GM12878 (cell line): Measurements from ENCODE around the gene TRAF3IP3. TPM values are rescaled to one million over a fixed set of nuclear protein-coding genes. Genes with fewer than 3 reads are reported as not detected.

Experiments used
- BCL11A ChIP-seq: IDR thresholded peaks from 2 replicates; pipeline ENCODE4 v1.6.1; 2011; ENCODE audit warnings: low read depth, low read length
- FOXK2 ChIP-seq: fragments of 450-650 bp; IDR thresholded peaks from 2 replicates; pipeline ENCODE4 v1.6.1; 2017; ENCODE audit warnings: mild to moderate bottlenecking, moderate library complexity
- HDGF ChIP-seq: fragments of 450-650 bp; IDR thresholded peaks from 2 replicates; pipeline ENCODE4 v1.6.1; 2016; ENCODE audit warnings: antibody characterized with exemption
- JUND ChIP-seq: IDR thresholded peaks from 2 replicates; pipeline ENCODE4 v1.6.1; 2012; ENCODE audit warnings: low read depth, mild to moderate bottlenecking, low read length, improper control_type of control experiment, moderate library complexity
- MXI1 ChIP-seq: fragments of 150-350 bp; IDR thresholded peaks from 2 replicates; pipeline ENCODE4 v1.6.1; 2011; ENCODE audit warnings: low read depth, mild to moderate bottlenecking, inconsistent platforms, low read length, improper control_type of control experiment
- NFIC ChIP-seq: IDR thresholded peaks from 2 replicates; pipeline ENCODE4 v1.6.1; 2012; ENCODE audit warnings: low read depth, mild to moderate bottlenecking, inconsistent platforms, low read length, moderate library complexity
- RAD21 ChIP-seq: IDR thresholded peaks from 2 replicates; pipeline ENCODE4 v1.6.1; 2011; ENCODE audit warnings: mild to moderate bottlenecking, low read depth, low read length, moderate library complexity; ENCODE audit not compliant: insufficient read depth
- RAD51 ChIP-seq: fragments of 450-650 bp; IDR thresholded peaks from 2 replicates; pipeline ENCODE4 v1.6.1; 2016; ENCODE audit warnings: moderate library complexity, mild to moderate bottlenecking, inconsistent platforms
- SMAD5 ChIP-seq: IDR thresholded peaks from 2 replicates; pipeline ENCODE4 v1.6.1; 2016; ENCODE audit warnings: antibody characterized with exemption, low read depth
- SMARCA5 ChIP-seq: fragments of 450-650 bp; IDR thresholded peaks from 2 replicates; pipeline ENCODE4 v1.6.1; 2017; ENCODE audit warnings: mild to moderate bottlenecking
- SP1 ChIP-seq: IDR thresholded peaks from one replicate; pipeline ENCODE4 v1.6.1; 2011; ENCODE audit warnings: low read depth, low read length
- ZSCAN29 ChIP-seq: fragments of 450-650 bp; IDR thresholded peaks from 2 replicates; pipeline ENCODE4 v1.6.1; 2017; ENCODE audit warnings: mild to moderate bottlenecking, moderate library complexity
- polyA plus RNA-seq, 11 experiments: library from polyadenylated mRNA; depleted of rRNA in 4 of 11; unstranded in 6 of 11; stranded (reverse) in 5 of 11; fragments of >200 nt; fragmentation: Nextera tagmentation in 4 of 11; fragmentation: Illumina TruSeq in 1 of 11; extraction: Ambion mirVana in 4 of 11; extraction: Trizol in 1 of 11; gene quantifications; 1 replicate in 1 of 11; 2 replicates in 10 of 11; pipeline versions ENCODE4 v1.2.1 to v1.2.3, GENCODE V29; 2011 to 2016; ENCODE audit warnings: inconsistent platforms in 2 of 11, missing spikeins in 2 of 11, low read depth in 1 of 11
- total RNA-seq, 4 experiments: library from RNA; depleted of rRNA in 3 of 4; stranded (reverse); fragments of >200 nt in 3 of 4; fragmentation: Illumina TruSeq in 1 of 4; extraction: Trizol in 1 of 4; gene quantifications; 2 replicates each; pipeline versions ENCODE4 v1.2.1 to v1.2.3, GENCODE V29; 2013 to 2021
- TF ChIP-seq, protein P1 (sequence below): fragments of 450-650 bp; IDR thresholded peaks from 2 replicates; pipeline ENCODE4 v1.6.1; 2017; ENCODE audit warnings: low read depth, mild to moderate bottlenecking, moderate library complexity
- TF ChIP-seq, protein P2 (sequence below): fragments of 450-650 bp; conservative IDR thresholded peaks from 2 replicates; pipeline ENCODE4 v1.6.1; 2017; ENCODE audit warnings: mild to moderate bottlenecking, moderate library complexity
- TF ChIP-seq, protein P3 (sequence below): fragments of 450-650 bp; IDR thresholded peaks from 2 replicates; pipeline ENCODE4 v1.6.1; 2017; ENCODE audit warnings: mild to moderate bottlenecking, moderate library complexity
- TF ChIP-seq, protein P4 (sequence below): IDR thresholded peaks from 2 replicates; pipeline ENCODE4 v1.6.1; 2012; ENCODE audit warnings: improper control_type of control experiment, low read depth, low read length; ENCODE audit not compliant: insufficient replicate concordance

The TRAF3IP3 gene
- total and polyA plus RNA-seq, 10 of the 15 experiments (the other 5 are each of a cell fraction or from before 2014, with no cell fraction given) = 61.6 to 121 (median 96.5) TPM

- TF ChIP-seq, protein P1, sequence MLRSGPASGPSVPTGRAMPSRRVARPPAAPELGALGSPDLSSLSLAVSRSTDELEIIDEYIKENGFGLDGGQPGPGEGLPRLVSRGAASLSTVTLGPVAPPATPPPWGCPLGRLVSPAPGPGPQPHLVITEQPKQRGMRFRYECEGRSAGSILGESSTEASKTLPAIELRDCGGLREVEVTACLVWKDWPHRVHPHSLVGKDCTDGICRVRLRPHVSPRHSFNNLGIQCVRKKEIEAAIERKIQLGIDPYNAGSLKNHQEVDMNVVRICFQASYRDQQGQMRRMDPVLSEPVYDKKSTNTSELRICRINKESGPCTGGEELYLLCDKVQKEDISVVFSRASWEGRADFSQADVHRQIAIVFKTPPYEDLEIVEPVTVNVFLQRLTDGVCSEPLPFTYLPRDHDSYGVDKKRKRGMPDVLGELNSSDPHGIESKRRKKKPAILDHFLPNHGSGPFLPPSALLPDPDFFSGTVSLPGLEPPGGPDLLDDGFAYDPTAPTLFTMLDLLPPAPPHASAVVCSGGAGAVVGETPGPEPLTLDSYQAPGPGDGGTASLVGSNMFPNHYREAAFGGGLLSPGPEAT = peak; percentile 68; the same call in 1 of the 2 replicates
- TF ChIP-seq, protein P2, sequence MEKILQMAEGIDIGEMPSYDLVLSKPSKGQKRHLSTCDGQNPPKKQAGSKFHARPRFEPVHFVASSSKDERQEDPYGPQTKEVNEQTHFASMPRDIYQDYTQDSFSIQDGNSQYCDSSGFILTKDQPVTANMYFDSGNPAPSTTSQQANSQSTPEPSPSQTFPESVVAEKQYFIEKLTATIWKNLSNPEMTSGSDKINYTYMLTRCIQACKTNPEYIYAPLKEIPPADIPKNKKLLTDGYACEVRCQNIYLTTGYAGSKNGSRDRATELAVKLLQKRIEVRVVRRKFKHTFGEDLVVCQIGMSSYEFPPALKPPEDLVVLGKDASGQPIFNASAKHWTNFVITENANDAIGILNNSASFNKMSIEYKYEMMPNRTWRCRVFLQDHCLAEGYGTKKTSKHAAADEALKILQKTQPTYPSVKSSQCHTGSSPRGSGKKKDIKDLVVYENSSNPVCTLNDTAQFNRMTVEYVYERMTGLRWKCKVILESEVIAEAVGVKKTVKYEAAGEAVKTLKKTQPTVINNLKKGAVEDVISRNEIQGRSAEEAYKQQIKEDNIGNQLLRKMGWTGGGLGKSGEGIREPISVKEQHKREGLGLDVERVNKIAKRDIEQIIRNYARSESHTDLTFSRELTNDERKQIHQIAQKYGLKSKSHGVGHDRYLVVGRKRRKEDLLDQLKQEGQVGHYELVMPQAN = 0 out of 2 replicates have a peak, but pooled peaks have one; percentile 58
- TF ChIP-seq FOXK2 (no peak), MXI1 (peak; percentile 69), SMAD5 (peak; percentile 89; the same call in 1 of the 2 replicates), BCL11A (no peak), ZSCAN29 (no peak), SP1 (peak; percentile 74), NFIC (no peak), HDGF (0 out of 2 replicates have a peak, but pooled peaks have one; percentile 51), SMARCA5 (no peak), RAD51 (no peak), RAD21 (no peak), JUND (peak; percentile 87)
- TF ChIP-seq, protein P3, sequence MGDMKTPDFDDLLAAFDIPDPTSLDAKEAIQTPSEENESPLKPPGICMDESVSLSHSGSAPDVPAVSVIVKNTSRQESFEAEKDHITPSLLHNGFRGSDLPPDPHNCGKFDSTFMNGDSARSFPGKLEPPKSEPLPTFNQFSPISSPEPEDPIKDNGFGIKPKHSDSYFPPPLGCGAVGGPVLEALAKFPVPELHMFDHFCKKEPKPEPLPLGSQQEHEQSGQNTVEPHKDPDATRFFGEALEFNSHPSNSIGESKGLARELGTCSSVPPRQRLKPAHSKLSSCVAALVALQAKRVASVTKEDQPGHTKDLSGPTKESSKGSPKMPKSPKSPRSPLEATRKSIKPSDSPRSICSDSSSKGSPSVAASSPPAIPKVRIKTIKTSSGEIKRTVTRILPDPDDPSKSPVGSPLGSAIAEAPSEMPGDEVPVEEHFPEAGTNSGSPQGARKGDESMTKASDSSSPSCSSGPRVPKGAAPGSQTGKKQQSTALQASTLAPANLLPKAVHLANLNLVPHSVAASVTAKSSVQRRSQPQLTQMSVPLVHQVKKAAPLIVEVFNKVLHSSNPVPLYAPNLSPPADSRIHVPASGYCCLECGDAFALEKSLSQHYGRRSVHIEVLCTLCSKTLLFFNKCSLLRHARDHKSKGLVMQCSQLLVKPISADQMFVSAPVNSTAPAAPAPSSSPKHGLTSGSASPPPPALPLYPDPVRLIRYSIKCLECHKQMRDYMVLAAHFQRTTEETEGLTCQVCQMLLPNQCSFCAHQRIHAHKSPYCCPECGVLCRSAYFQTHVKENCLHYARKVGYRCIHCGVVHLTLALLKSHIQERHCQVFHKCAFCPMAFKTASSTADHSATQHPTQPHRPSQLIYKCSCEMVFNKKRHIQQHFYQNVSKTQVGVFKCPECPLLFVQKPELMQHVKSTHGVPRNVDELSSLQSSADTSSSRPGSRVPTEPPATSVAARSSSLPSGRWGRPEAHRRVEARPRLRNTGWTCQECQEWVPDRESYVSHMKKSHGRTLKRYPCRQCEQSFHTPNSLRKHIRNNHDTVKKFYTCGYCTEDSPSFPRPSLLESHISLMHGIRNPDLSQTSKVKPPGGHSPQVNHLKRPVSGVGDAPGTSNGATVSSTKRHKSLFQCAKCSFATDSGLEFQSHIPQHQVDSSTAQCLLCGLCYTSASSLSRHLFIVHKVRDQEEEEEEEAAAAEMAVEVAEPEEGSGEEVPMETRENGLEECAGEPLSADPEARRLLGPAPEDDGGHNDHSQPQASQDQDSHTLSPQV = no peak
- TF ChIP-seq, protein P4, sequence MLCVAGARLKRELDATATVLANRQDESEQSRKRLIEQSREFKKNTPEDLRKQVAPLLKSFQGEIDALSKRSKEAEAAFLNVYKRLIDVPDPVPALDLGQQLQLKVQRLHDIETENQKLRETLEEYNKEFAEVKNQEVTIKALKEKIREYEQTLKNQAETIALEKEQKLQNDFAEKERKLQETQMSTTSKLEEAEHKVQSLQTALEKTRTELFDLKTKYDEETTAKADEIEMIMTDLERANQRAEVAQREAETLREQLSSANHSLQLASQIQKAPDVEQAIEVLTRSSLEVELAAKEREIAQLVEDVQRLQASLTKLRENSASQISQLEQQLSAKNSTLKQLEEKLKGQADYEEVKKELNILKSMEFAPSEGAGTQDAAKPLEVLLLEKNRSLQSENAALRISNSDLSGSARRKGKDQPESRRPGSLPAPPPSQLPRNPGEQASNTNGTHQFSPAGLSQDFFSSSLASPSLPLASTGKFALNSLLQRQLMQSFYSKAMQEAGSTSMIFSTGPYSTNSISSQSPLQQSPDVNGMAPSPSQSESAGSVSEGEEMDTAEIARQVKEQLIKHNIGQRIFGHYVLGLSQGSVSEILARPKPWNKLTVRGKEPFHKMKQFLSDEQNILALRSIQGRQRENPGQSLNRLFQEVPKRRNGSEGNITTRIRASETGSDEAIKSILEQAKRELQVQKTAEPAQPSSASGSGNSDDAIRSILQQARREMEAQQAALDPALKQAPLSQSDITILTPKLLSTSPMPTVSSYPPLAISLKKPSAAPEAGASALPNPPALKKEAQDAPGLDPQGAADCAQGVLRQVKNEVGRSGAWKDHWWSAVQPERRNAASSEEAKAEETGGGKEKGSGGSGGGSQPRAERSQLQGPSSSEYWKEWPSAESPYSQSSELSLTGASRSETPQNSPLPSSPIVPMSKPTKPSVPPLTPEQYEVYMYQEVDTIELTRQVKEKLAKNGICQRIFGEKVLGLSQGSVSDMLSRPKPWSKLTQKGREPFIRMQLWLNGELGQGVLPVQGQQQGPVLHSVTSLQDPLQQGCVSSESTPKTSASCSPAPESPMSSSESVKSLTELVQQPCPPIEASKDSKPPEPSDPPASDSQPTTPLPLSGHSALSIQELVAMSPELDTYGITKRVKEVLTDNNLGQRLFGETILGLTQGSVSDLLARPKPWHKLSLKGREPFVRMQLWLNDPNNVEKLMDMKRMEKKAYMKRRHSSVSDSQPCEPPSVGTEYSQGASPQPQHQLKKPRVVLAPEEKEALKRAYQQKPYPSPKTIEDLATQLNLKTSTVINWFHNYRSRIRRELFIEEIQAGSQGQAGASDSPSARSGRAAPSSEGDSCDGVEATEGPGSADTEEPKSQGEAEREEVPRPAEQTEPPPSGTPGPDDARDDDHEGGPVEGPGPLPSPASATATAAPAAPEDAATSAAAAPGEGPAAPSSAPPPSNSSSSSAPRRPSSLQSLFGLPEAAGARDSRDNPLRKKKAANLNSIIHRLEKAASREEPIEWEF = no peak
Measured at GRCh38 chr1:209784265-209785169, 28.7 kb downstream of the TRAF3IP3 start, which contains the start of gene C1orf74 (continued).
